Measurements from ENCODE around the gene PLCD3. TPM values are rescaled to one million over a fixed set of nuclear protein-coding genes. Genes with fewer than 3 reads are reported as not detected.
A peak's percentile ranks its signal among the peaks of the same experiment; 100 is the strongest.

The PLCD3 gene
- total and polyA plus RNA-seq, 8 donors, result 7.6 to 215 (median 42.1) TPM

DNA sequence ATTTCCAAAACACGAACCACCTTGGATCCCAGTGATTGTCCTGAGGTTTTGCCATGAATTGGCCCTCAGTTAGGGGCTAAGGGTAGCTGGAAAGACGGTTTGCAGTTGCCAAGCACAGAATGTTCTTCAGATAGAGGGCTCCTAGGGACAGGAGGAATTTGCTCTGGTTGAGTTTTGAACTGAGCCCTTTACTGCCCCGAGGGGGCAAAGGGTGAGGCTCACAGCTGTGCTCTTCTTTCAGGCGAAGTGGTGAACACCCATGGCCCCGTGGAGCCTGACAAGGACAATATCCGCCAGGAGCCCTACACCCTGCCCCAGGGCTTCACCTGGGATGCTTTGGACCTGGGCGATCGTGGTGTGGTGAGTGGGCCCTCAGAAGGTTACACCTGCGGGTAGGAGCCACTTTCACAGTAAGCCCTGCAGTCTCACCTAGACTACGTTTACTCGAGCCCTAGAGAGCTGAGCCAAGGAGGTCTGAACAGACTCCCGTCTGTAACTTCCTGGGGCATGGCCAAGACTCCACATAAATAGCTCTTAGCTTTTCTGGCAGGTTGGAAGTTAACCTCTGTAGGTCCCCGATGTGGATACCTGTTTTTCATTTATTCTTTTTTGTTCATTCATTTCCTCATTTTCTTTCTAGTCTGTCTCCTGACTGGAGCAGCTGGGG is 38.7 kb downstream of the PLCD3 start:
- 48 to 63% (median 52%) methylated on average over 12 to 13 of the region's 13 CpGs for WGBS, 5 donors
- H3K27ac ChIP-seq, result peak overlapping the region; percentile 53 to 86 (median 85)
- H3K4me1 ChIP-seq, result peaks cover 35 to 58% (median 45%) of the 10 kb centered on the region in 4 donors
- no peak overlapping the region for H3K4me3 ChIP-seq
- H3K36me3 ChIP-seq, result peaks cover 75 to 100% (median 97%) of the 10 kb centered on the region in 4 donors
- H3K9me3 ChIP-seq, result no peaks in the 10 kb centered on the region
- TF ChIP-seq POLR2AphosphoS5 (IDR thresholded peaks at IDR 0.05) (no peak), POLR2A (IDR thresholded peaks at IDR 0.05) (no peak), EP300 (IDR thresholded peaks at IDR 0.05) (peak; percentile 62)
- TF ChIP-seq, protein P1, sequence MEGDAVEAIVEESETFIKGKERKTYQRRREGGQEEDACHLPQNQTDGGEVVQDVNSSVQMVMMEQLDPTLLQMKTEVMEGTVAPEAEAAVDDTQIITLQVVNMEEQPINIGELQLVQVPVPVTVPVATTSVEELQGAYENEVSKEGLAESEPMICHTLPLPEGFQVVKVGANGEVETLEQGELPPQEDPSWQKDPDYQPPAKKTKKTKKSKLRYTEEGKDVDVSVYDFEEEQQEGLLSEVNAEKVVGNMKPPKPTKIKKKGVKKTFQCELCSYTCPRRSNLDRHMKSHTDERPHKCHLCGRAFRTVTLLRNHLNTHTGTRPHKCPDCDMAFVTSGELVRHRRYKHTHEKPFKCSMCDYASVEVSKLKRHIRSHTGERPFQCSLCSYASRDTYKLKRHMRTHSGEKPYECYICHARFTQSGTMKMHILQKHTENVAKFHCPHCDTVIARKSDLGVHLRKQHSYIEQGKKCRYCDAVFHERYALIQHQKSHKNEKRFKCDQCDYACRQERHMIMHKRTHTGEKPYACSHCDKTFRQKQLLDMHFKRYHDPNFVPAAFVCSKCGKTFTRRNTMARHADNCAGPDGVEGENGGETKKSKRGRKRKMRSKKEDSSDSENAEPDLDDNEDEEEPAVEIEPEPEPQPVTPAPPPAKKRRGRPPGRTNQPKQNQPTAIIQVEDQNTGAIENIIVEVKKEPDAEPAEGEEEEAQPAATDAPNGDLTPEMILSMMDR (IDR thresholded peaks at IDR 0.05), result no peak
- DNase-seq, result no peak
- no peaks in the 10 kb centered on the region for H3K27me3 ChIP-seq
- intact Hi-C loops (cut with DNase I; ENCODE audit: low total_unique reads), result no loop called here

DNA sequence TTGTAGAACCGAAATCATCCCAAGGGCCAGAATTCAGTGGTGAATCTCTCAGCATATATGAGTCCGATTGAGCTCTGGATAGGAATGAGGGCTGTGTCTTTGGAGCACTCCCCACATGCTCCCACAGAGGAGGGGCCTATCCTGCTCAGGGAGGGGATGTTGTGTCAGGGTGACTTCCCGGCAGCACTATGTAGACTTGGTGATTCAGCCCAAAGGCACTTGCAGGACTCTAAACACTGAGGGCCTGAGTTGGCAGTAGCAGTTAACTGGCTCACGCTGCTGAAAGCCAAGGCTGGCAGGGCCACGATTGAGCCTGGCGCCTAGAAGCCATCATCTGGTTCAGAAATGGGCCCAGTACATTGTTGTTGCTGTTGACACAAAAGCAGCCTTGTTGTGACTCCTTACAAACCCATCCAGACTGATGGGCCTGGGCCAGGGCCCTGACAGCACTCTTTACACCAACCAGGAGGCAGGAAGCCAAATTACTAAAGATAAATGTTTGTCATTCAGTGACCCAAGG is 39.3 kb downstream of the PLCD3 start:
- peak; percentile 68 to 90 (median 79) for TF ChIP-seq POLR2AphosphoS5 (IDR thresholded peaks at IDR 0.05)
- TF ChIP-seq, protein P1 (IDR thresholded peaks at IDR 0.05), result no peak
- Histone ChIP-seq H3K27me3 (no peaks in the 10 kb centered on the region), H3K36me3 (peaks cover 72 to 100% (median 97%) of the 10 kb centered on the region in 4 donors), H3K9me3 (no peaks in the 10 kb centered on the region), H3K27ac (peak overlapping the region; percentile 53 to 86 (median 85)), H3K4me1 (peaks cover 29 to 58% (median 41%) of the 10 kb centered on the region in 4 donors), H3K4me3 (no peak overlapping the region)
- intact Hi-C loops (cut with DNase I; ENCODE audit: low total_unique reads), result no loop called here
- 24 to 53% (median 40%) methylated on average over 4 to 6 of the region's 6 CpGs for WGBS, 5 donors
- DNase-seq, result peak; percentile 57 to 84

DNA sequence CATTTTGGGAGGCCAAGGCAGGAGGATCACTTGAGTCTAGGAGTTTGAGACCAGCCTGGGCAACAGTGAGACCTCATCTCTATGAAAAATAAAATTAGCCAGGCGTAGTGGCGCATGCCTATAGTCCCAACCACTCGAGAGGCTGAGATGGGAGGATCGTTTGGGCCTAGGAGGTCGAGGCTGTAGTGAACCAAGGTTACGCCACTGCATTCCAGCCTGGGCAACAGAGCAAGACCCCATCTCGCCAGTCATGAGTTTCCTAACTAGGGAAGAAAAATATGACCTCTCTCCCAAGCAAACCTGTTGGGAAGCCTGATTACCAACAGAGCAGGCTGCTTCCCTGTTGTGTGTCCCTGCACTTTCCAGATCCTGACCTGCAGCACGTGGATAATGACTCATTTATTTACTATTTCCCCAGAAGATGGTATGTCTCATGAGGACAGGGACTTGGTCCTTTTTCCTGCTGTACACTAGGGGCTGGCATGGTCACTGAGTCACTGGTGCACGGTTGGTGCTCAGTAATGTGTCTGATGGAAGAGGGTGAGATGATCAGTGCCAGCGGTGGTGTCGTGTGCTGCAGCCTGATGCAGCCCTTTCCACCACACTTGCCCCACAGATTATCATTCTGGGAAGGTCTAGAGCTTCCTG is 40.4 kb downstream of the PLCD3 start:
- H3K9me3 ChIP-seq, result no peaks in the 10 kb centered on the region
- intact Hi-C loops (cut with DNase I; ENCODE audit: low total_unique reads), result no loop called here
- peak overlapping the region; percentile 9 to 86 (median 85) for H3K27ac ChIP-seq
- no peak for DNase-seq
- no peak for TF ChIP-seq POLR2AphosphoS5 (IDR thresholded peaks at IDR 0.05)
- no peak for TF ChIP-seq EP300 (IDR thresholded peaks at IDR 0.05)
- no peak for TF ChIP-seq POLR2A (IDR thresholded peaks at IDR 0.05)
- TF ChIP-seq, protein P1 (IDR thresholded peaks at IDR 0.05), result no peak
- WGBS, 5 donors, result 85 to 92% (median 88%) methylated on average over 11 of the region's 11 CpGs
- H3K36me3 ChIP-seq, result peaks cover 72 to 100% (median 97%) of the 10 kb centered on the region in 4 donors
- H3K4me3 ChIP-seq, result no peak overlapping the region
- H3K4me1 ChIP-seq, result peaks cover 28 to 65% (median 43%) of the 10 kb centered on the region in 4 donors
- H3K27me3 ChIP-seq, result no peaks in the 10 kb centered on the region

DNA sequence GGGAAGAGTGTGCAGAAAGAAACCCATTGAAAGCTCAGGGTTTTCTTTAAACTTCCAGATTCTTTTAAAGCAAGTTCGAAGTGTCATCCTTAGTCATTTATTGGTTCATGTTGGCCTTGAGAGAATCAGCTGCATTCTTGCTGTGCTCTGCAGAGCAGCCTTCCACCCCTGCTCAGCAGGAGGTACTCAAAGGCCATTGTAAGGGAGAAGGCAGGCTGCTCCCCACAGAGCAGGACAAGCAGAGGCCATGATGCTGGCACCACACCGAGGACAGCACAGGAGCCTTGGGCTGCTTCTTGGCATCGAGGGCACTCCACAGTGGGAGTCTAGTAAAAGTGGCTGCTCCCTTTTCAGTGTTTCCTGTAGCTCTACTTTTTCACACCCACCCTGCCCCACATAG is 41.6 kb downstream of the PLCD3 start:
- intact Hi-C loops (cut with DNase I; ENCODE audit: low total_unique reads), result no loop called here
- H3K4me1 ChIP-seq, result peaks cover 28 to 59% (median 41%) of the 10 kb centered on the region in 4 donors
- no peaks in the 10 kb centered on the region for H3K27me3 ChIP-seq
- peak overlapping the region in 3 of 5 donors; percentile 47 to 86 (median 84) for H3K27ac ChIP-seq
- H3K36me3 ChIP-seq, result peaks cover 70 to 100% (median 97%) of the 10 kb centered on the region in 4 donors
- WGBS, 5 donors, result 73 to 82% (median 76%) methylated on average over 3 of the region's 3 CpGs
- no peak overlapping the region for H3K4me3 ChIP-seq
- TF ChIP-seq POLR2AphosphoS5 (IDR thresholded peaks at IDR 0.05) (no peak), EP300 (IDR thresholded peaks at IDR 0.05) (no peak), POLR2A (IDR thresholded peaks at IDR 0.05) (no peak)
- TF ChIP-seq, protein P1 (IDR thresholded peaks at IDR 0.05), result no peak
- no peaks in the 10 kb centered on the region for H3K9me3 ChIP-seq
- DNase-seq, result no peak
